Body of pancreas (tissue), 4 donors: ENCODE measurements around the gene DYNLT1. TPM values are rescaled to one million over a fixed set of nuclear protein-coding genes. Genes with fewer than 3 reads are reported as not detected.

Source experiments
- ATAC-seq: fragments of 150-250 bp; one replicate; pipeline ENCODE4 v1.9.1; 2016
- DNase-seq, 4 donors: peaks; one replicate each; pipeline ENCODE4 v3.0.0-alpha.2; 2019
- H3K27ac ChIP-seq, 4 donors: fragments of 200-600 bp; sonication (generic); 1 replicate in 3 of 4; 2 replicates in 1 of 4; pipeline versions ENCODE4 v1.5.1 to v1.6.1; 2016 to 2019; ENCODE audit warnings: mild to moderate bottlenecking in 1 of 4, mixed read lengths in 1 of 4, moderate library complexity in 1 of 4
- H3K27me3 ChIP-seq, 2 donors: fragments of 200-600 bp; sonication (generic); one replicate each; pipeline ENCODE4 v1.6.0; 2016; ENCODE audit warnings: mild to moderate bottlenecking in 1 of 2
- H3K36me3 ChIP-seq, 2 donors: fragments of 200-600 bp; sonication (generic); replicated peaks in 1 of 2; 2 replicates each; pipeline ENCODE4 v1.5.1; 2016; ENCODE audit warnings: low read depth in 2 of 2; ENCODE audit not compliant: insufficient read depth in 1 of 2
- H3K4me1 ChIP-seq: fragments of 200-600 bp; sonication (generic); one replicate; pipeline ENCODE4 v1.6.0; 2016
- H3K4me3 ChIP-seq, 2 donors: fragments of 200-600 bp; sonication (generic); 1 replicate in 1 of 2; 2 replicates in 1 of 2; pipeline ENCODE4 v1.5.1; 2016 to 2019
- H3K9me3 ChIP-seq, 3 donors: fragments of 200-600 bp; sonication (generic); 1 replicate in 2 of 3; 2 replicates in 1 of 3; pipeline ENCODE4 v1.5.1; 2016
- CTCF ChIP-seq, 7 experiments: fragments of 450-650 bp in 4 of 7; fragments of 200-600 bp in 3 of 7; sonication (generic) in 3 of 7; IDR thresholded peaks; one replicate each; pipeline ENCODE4 v1.5.1; 2016 to 2019; ENCODE audit warnings: antibody characterized with exemption in 7 of 7
- POLR2A ChIP-seq, 3 donors: fragments of 450-650 bp; IDR thresholded peaks; one replicate each; pipeline ENCODE4 v1.6.1; 2016; ENCODE audit warnings: antibody characterized with exemption in 3 of 3, mild to moderate bottlenecking in 2 of 3
- WGBS, 2 donors: methylation state at CpG; one replicate each; pipeline ENCODE4 v1.1.5; 2017; 5-methylcytosine and 5-hydroxymethylcytosine counted together
- intact Hi-C: fragments of 100-400 bp; cut with DNase I; formaldehyde crosslinking; loops from one replicate; pipeline ENCODE4 v1.15.1; 2023
- total RNA-seq, 2 donors: library from RNA; depleted of rRNA; stranded (reverse); fragments of >200 nt; gene quantifications; one replicate each; pipeline ENCODE4 v1.1.0, GENCODE V29; 2016

DYNLT1 gene
- total RNA-seq, 2 donors from 2014 or later, result 36.1 to 39.2 TPM

GRCh38 chr6:158645064-158646022 lies 800 bp upstream of the DYNLT1 start:
- no peak for DNase-seq
- H3K27me3 ChIP-seq, result no peaks in the 10 kb centered on the region
- ATAC-seq, result no peak
- TF ChIP-seq POLR2A (IDR thresholded peaks at IDR 0.05) (no peak), CTCF (IDR thresholded peaks at IDR 0.05) (no peak)
- H3K9me3 ChIP-seq, result no peaks in the 10 kb centered on the region
- 25% methylated on average over 21 of the region's 21 CpGs for WGBS, 2 donors
- peak overlapping the region; percentile 92 to 97 (median 94) for H3K27ac ChIP-seq
- no peaks in the 10 kb centered on the region for H3K36me3 ChIP-seq
- peaks cover 27% of the 10 kb centered on the region for H3K4me1 ChIP-seq
- intact Hi-C loops, result no loop called here
- peak overlapping the region; percentile 81 to 98 for H3K4me3 ChIP-seq

GRCh38 chr6:158643836-158644230 lies 710 bp downstream of the DYNLT1 start:
- no peak for DNase-seq
- H3K36me3 ChIP-seq, result no peaks in the 10 kb centered on the region
- TF ChIP-seq CTCF (IDR thresholded peaks at IDR 0.05) (no peak), POLR2A (IDR thresholded peaks at IDR 0.05) (no peak)
- H3K9me3 ChIP-seq, result no peaks in the 10 kb centered on the region
- intact Hi-C loops, result no loop called here
- 1 to 4% methylated on average over 8 to 20 of the region's 21 CpGs for WGBS, 2 donors
- H3K4me1 ChIP-seq, result peaks cover 27% of the 10 kb centered on the region
- H3K27me3 ChIP-seq, result no peaks in the 10 kb centered on the region
- H3K27ac ChIP-seq, result peak overlapping the region; percentile 92 to 97 (median 94)
- H3K4me3 ChIP-seq, result peak overlapping the region; percentile 81 to 98
- ATAC-seq, result no peak

- TF ChIP-seq POLR2A (IDR thresholded peaks at IDR 0.05) (no peak), CTCF (IDR thresholded peaks at IDR 0.05) (no peak)
- Histone ChIP-seq H3K4me1 (peaks cover 27% of the 10 kb centered on the region), H3K27me3 (no peaks in the 10 kb centered on the region), H3K36me3 (no peaks in the 10 kb centered on the region), H3K4me3 (no peak overlapping the region), H3K27ac (no peak overlapping the region), H3K9me3 (no peaks in the 10 kb centered on the region)
- intact Hi-C loops, result no loop called here
- ATAC-seq (no peak), DNase-seq (no peak)
- WGBS, 2 donors, result 70 to 71% methylated on average over 8 of the region's 8 CpGs
Observed at GRCh38 chr6:158642097-158642601, 2.4 kb downstream of the DYNLT1 start.

- Histone ChIP-seq H3K9me3 (no peaks in the 10 kb centered on the region), H3K27ac (no peak overlapping the region), H3K27me3 (no peaks in the 10 kb centered on the region), H3K4me1 (peaks cover 27% of the 10 kb centered on the region), H3K4me3 (no peak overlapping the region), H3K36me3 (no peaks in the 10 kb centered on the region)
- ATAC-seq, result no peak
- no peak for DNase-seq
- WGBS, 2 donors, result 94 to 100% methylated on average over 2 of the region's 2 CpGs
- intact Hi-C loops, result no loop called here
- TF ChIP-seq CTCF (IDR thresholded peaks at IDR 0.05) (no peak), POLR2A (IDR thresholded peaks at IDR 0.05) (no peak)
Observed at GRCh38 chr6:158640519-158640918, 4.0 kb downstream of the DYNLT1 start.
